GM23338 (cell line): ENCODE results near the gene DFFB. TPM values are rescaled to one million over a fixed set of nuclear protein-coding genes. Genes with fewer than 3 reads are reported as not detected.

Experiments
- ATAC-seq: fragments of 200-7000 bp; cut with Tn5 transposase; 3 replicates; pipeline ENCODE4 v1.9.1; 2020
- DNase-seq: peaks from one replicate; pipeline ENCODE4 v3.0.0-alpha.2; 2015; ENCODE audit warnings: low spot score
- H2AFZ ChIP-seq: fragments of 200-600 bp; sonication (generic); 2 replicates; pipeline ENCODE4 v1.8.0; 2016; ENCODE audit warnings: antibody characterized with exemption, mild to moderate bottlenecking, moderate library complexity
- H3F3A ChIP-seq: fragments of 200-600 bp; sonication (generic); replicated peaks from 2 replicates; pipeline ENCODE4 v1.8.0; 2017; ENCODE audit warnings: antibody characterized with exemption, mixed run types, low read depth
- H3K27ac ChIP-seq: fragments of 200-600 bp; sonication (generic); 2 replicates; pipeline ENCODE4 v1.6.1; 2016; ENCODE audit warnings: low read depth
- H3K27me3 ChIP-seq: fragments of 200-600 bp; sonication (generic); 2 replicates; pipeline ENCODE4 v1.8.0; 2016; ENCODE audit warnings: mild to moderate bottlenecking, mixed run types, moderate library complexity; ENCODE audit not compliant: insufficient read depth
- H3K36me3 ChIP-seq: fragments of 200-600 bp; sonication (generic); 2 replicates; pipeline ENCODE4 v1.8.0; 2016; ENCODE audit warnings: mild to moderate bottlenecking; ENCODE audit not compliant: insufficient read depth
- H3K4me1 ChIP-seq: fragments of 200-600 bp; sonication (generic); 2 replicates; pipeline ENCODE4 v1.8.0; 2016; ENCODE audit warnings: mild to moderate bottlenecking, moderate library complexity; ENCODE audit not compliant: insufficient read depth
- H3K4me2 ChIP-seq: fragments of 200-600 bp; sonication (generic); 2 replicates; pipeline ENCODE4 v1.7.1; 2017; ENCODE audit warnings: mixed run types
- H3K4me3 ChIP-seq: fragments of 200-600 bp; sonication (generic); 2 replicates; pipeline ENCODE4 v1.6.1; 2016; ENCODE audit warnings: mixed run types
- H3K79me2 ChIP-seq: fragments of 200-600 bp; sonication (generic); replicated peaks from 2 replicates; pipeline ENCODE4 v1.8.0; 2017; ENCODE audit warnings: mild to moderate bottlenecking; ENCODE audit not compliant: insufficient read depth
- H3K9me2 ChIP-seq: fragments of 200-600 bp; sonication (generic); 2 replicates; pipeline ENCODE4 v1.8.0; 2017; ENCODE audit not compliant: insufficient read depth
- H4K20me1 ChIP-seq: fragments of 200-600 bp; sonication (generic); replicated peaks from 2 replicates; pipeline ENCODE4 v1.8.0; 2017; ENCODE audit warnings: mild to moderate bottlenecking; ENCODE audit not compliant: insufficient read depth
- H3K27ac Mint-ChIP-seq: 2 replicates; pipeline ENCODE4 v1.8.0; 2020; ENCODE audit warnings: inconsistent platforms, mild to moderate bottlenecking, moderate library complexity, mixed read lengths
- H3K27me3 Mint-ChIP-seq: 3 replicates; pipeline ENCODE4 v1.8.0; 2022; ENCODE audit warnings: low read depth, mild to moderate bottlenecking, moderate library complexity, mixed read lengths, inconsistent platforms; ENCODE audit not compliant: insufficient read depth, poor library complexity
- H3K36me3 Mint-ChIP-seq: 3 replicates; pipeline ENCODE4 v1.8.0; 2021; ENCODE audit warnings: low read depth, mild to moderate bottlenecking, inconsistent platforms, moderate library complexity, mixed read lengths
- H3K4me1 Mint-ChIP-seq: 3 replicates; pipeline ENCODE4 v1.8.0; 2020; ENCODE audit warnings: mild to moderate bottlenecking, inconsistent platforms, mixed read lengths
- H3K4me3 Mint-ChIP-seq: 3 replicates; pipeline ENCODE4 v1.8.0; 2021; ENCODE audit warnings: moderate library complexity, mild to moderate bottlenecking, inconsistent platforms, mixed read lengths
- H3K9me3 Mint-ChIP-seq: 3 replicates; pipeline ENCODE4 v1.8.0; 2020; ENCODE audit warnings: moderate library complexity, mild to moderate bottlenecking, inconsistent platforms, mixed read lengths
- CREB1 ChIP-seq: fragments of 250-450 bp; sonication (Bioruptor Pico); IDR thresholded peaks from 2 replicates; pipeline ENCODE4 v1.5.0; 2020; ENCODE audit warnings: low read depth, mild to moderate bottlenecking, moderate library complexity
- EZH2 ChIP-seq: fragments of 200-600 bp; sonication (generic); IDR thresholded peaks from one replicate; pipeline ENCODE4 v1.8.0; 2017; ENCODE audit warnings: antibody characterized with exemption, mild to moderate bottlenecking, low read depth; ENCODE audit not compliant: unreplicated experiment
- EZH2phosphoT487 ChIP-seq: fragments of 200-600 bp; sonication (generic); IDR thresholded peaks from one replicate; pipeline ENCODE4 v1.8.1; 2018; ENCODE audit warnings: antibody characterized with exemption; ENCODE audit not compliant: unreplicated experiment
- JUNB ChIP-seq: IDR thresholded peaks from one replicate; pipeline ENCODE4 v1.6.1; 2016; ENCODE audit warnings: antibody characterized with exemption; ENCODE audit not compliant: unreplicated experiment
- NANOG ChIP-seq: IDR thresholded peaks from 2 replicates; pipeline ENCODE4 v1.6.1; 2016; ENCODE audit warnings: antibody characterized with exemption, borderline replicate concordance
- POLR2AphosphoS5 ChIP-seq: IDR thresholded peaks from 2 replicates; pipeline ENCODE4 v1.6.1; 2016; ENCODE audit warnings: antibody characterized with exemption, low read depth
- STAT1 ChIP-seq: IDR thresholded peaks from one replicate; pipeline ENCODE4 v1.6.1; 2016; ENCODE audit warnings: antibody characterized with exemption; ENCODE audit not compliant: unreplicated experiment
- ZNF114 ChIP-seq: fragments of 250-450 bp; sonication (Bioruptor Pico); IDR thresholded peaks from 2 replicates; pipeline ENCODE4 v1.5.0; 2020; ENCODE audit warnings: mild to moderate bottlenecking, moderate library complexity
- ZNF331 ChIP-seq: fragments of 250-450 bp; sonication (Bioruptor Pico); IDR thresholded peaks from 2 replicates; pipeline ENCODE4 v1.5.0; 2020; ENCODE audit warnings: low read depth, mild to moderate bottlenecking, moderate library complexity
- polyA plus RNA-seq: library from polyadenylated mRNA; unstranded; fragments of >200 nt; fragmentation: Nextera tagmentation; extraction: Ambion mirVana; gene quantifications from 2 replicates; pipeline ENCODE4 v1.2.1, GENCODE V29; 2016
- total RNA-seq: library from RNA; depleted of rRNA; stranded (reverse); fragments of >200 nt; shearing (Covaris generic); gene quantifications from 2 replicates; pipeline ENCODE4 v1.2.3, GENCODE V29; 2014
- TF ChIP-seq, protein P1 (sequence below): fragments of 250-450 bp; sonication (Bioruptor Pico); IDR thresholded peaks from 2 replicates; pipeline ENCODE4 v1.5.0; 2020; ENCODE audit warnings: mild to moderate bottlenecking, moderate library complexity
- TF ChIP-seq, protein P2 (sequence below): IDR thresholded peaks from 2 replicates; pipeline ENCODE4 v1.6.1; 2016; ENCODE audit warnings: antibody characterized with exemption

DFFB gene
- total and polyA plus RNA-seq, 2 experiments from 2014 or later = 6.5 to 18.1 TPM

DNA sequence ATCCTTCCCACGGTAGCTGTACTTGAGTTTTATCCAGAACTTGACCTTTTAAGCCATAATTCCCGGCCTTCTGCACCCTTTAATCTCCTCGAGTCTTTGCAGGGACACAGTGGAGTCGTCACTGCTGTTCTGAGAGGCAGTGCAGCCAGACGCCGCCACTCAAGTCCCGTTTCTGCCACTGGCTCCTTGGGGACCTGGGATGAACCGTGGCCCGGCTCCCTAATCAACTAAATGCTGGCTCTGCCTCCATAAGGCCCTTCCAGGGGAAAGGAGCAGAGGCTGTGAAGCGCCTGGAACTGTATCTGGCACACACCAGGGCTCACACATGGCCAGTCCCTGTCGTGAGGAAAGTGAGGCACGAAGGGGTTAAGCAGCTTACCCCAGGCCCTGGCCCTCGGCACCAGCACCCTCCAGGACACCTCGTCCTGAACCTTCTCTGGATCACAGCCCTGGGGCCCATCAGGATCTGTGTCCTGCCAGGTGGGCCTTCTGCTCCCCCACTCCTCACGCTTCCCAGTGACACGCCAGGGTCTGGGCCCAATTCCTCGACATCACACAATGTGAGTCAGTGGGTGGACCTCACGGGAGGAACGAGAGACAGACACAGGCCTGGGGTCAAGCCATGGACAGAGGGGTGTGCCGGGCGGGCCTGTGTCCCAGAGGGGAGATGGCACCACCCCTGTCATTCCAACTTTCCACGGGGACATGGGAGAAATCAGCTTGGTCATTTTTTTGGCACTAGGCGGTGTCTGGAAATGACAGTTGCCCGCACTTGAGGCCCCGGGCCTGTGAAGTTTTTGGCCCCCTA lies 66.3 kb downstream of the DFFB start:
- Histone ChIP-seq H3K4me2 (no peak overlapping the region), H3K9me2 (no peaks in the 10 kb centered on the region), H3K27me3 (no peaks in the 10 kb centered on the region), H3K27ac (no peak overlapping the region), H3K4me1 (no peaks in the 10 kb centered on the region), H3K36me3 (peaks cover 9% of the 10 kb centered on the region), H4K20me1 (no peaks in the 10 kb centered on the region), H3F3A (no peaks in the 10 kb centered on the region), H3K79me2 (no peaks in the 10 kb centered on the region), H3K4me3 (no peak overlapping the region), H2AFZ (no peak overlapping the region)
- H3K27me3 Mint-ChIP-seq = peaks cover 5% of the 10 kb centered on the region
- DNase-seq (no peak), ATAC-seq (no peak)
- H3K36me3 Mint-ChIP-seq = peaks cover 3% of the 10 kb centered on the region; the same call in 2 of the 3 replicates
- TF ChIP-seq EZH2 (no peak), JUNB (no peak), CREB1 (CRISPR knock-in tag) (no peak), ZNF331 (CRISPR knock-in tag) (no peak), POLR2AphosphoS5 (no peak), ZNF114 (CRISPR knock-in tag) (no peak), EZH2phosphoT487 (no peak), NANOG (no peak), STAT1 (no peak)
- TF ChIP-seq, protein P1, sequence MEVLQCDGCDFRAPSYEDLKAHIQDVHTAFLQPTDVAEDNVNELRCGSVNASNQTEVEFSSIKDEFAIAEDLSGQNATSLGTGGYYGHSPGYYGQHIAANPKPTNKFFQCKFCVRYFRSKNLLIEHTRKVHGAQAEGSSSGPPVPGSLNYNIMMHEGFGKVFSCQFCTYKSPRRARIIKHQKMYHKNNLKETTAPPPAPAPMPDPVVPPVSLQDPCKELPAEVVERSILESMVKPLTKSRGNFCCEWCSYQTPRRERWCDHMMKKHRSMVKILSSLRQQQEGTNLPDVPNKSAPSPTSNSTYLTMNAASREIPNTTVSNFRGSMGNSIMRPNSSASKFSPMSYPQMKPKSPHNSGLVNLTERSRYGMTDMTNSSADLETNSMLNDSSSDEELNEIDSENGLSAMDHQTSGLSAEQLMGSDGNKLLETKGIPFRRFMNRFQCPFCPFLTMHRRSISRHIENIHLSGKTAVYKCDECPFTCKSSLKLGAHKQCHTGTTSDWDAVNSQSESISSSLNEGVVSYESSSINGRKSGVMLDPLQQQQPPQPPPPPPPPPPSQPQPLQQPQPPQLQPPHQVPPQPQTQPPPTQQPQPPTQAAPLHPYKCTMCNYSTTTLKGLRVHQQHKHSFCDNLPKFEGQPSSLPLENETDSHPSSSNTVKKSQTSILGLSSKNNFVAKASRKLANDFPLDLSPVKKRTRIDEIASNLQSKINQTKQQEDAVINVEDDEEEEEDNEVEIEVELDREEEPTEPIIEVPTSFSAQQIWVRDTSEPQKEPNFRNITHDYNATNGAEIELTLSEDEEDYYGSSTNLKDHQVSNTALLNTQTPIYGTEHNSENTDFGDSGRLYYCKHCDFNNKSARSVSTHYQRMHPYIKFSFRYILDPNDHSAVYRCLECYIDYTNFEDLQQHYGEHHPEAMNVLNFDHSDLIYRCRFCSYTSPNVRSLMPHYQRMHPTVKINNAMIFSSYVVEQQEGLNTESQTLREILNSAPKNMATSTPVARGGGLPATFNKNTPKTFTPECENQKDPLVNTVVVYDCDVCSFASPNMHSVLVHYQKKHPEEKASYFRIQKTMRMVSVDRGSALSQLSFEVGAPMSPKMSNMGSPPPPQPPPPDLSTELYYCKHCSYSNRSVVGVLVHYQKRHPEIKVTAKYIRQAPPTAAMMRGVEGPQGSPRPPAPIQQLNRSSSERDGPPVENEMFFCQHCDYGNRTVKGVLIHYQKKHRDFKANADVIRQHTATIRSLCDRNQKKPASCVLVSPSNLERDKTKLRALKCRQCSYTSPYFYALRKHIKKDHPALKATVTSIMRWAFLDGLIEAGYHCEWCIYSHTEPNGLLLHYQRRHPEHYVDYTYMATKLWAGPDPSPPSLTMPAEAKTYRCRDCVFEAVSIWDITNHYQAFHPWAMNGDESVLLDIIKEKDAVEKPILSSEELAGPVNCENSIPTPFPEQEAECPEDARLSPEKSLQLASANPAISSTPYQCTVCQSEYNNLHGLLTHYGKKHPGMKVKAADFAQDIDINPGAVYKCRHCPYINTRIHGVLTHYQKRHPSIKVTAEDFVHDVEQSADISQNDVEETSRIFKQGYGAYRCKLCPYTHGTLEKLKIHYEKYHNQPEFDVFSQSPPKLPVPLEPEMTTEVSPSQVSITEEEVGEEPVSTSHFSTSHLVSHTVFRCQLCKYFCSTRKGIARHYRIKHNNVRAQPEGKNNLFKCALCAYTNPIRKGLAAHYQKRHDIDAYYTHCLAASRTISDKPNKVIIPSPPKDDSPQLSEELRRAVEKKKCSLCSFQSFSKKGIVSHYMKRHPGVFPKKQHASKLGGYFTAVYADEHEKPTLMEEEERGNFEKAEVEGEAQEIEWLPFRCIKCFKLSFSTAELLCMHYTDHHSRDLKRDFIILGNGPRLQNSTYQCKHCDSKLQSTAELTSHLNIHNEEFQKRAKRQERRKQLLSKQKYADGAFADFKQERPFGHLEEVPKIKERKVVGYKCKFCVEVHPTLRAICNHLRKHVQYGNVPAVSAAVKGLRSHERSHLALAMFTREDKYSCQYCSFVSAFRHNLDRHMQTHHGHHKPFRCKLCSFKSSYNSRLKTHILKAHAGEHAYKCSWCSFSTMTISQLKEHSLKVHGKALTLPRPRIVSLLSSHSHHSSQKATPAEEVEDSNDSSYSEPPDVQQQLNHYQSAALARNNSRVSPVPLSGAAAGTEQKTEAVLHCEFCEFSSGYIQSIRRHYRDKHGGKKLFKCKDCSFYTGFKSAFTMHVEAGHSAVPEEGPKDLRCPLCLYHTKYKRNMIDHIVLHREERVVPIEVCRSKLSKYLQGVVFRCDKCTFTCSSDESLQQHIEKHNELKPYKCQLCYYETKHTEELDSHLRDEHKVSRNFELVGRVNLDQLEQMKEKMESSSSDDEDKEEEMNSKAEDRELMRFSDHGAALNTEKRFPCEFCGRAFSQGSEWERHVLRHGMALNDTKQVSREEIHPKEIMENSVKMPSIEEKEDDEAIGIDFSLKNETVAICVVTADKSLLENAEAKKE (CRISPR knock-in tag) = no peak
- TF ChIP-seq, protein P2, sequence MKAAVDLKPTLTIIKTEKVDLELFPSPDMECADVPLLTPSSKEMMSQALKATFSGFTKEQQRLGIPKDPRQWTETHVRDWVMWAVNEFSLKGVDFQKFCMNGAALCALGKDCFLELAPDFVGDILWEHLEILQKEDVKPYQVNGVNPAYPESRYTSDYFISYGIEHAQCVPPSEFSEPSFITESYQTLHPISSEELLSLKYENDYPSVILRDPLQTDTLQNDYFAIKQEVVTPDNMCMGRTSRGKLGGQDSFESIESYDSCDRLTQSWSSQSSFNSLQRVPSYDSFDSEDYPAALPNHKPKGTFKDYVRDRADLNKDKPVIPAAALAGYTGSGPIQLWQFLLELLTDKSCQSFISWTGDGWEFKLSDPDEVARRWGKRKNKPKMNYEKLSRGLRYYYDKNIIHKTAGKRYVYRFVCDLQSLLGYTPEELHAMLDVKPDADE = no peak
- no peaks in the 10 kb centered on the region for H3K4me1 Mint-ChIP-seq
- no peak overlapping the region for H3K27ac Mint-ChIP-seq
- H3K4me3 Mint-ChIP-seq = no peak overlapping the region
- peaks cover 69% of the 10 kb centered on the region for H3K9me3 Mint-ChIP-seq
